Measurements from ENCODE around the gene TEX26.

DNA sequence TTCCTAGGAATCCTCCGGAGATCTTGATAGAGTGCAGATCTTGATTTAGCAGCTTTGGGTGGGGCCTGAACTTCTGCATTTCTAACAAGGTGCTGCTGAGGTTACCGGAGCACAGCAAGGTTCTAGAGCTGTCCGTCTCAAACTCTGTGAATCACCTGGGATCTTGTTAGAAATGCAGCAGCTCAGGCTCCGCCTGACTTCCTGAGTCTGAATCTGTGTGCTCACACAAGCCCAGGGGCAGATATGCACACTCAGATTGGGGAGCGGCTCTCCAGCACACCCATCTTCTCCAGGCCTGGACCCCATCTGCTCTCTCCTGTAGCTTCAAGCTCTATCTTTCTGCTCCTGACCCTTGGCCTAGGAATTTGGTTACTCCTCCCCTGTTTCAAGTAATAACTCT lies 3.5 kb upstream of the TEX26 start:
- TF ChIP-seq, protein P1, sequence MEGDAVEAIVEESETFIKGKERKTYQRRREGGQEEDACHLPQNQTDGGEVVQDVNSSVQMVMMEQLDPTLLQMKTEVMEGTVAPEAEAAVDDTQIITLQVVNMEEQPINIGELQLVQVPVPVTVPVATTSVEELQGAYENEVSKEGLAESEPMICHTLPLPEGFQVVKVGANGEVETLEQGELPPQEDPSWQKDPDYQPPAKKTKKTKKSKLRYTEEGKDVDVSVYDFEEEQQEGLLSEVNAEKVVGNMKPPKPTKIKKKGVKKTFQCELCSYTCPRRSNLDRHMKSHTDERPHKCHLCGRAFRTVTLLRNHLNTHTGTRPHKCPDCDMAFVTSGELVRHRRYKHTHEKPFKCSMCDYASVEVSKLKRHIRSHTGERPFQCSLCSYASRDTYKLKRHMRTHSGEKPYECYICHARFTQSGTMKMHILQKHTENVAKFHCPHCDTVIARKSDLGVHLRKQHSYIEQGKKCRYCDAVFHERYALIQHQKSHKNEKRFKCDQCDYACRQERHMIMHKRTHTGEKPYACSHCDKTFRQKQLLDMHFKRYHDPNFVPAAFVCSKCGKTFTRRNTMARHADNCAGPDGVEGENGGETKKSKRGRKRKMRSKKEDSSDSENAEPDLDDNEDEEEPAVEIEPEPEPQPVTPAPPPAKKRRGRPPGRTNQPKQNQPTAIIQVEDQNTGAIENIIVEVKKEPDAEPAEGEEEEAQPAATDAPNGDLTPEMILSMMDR (IDR thresholded peaks at IDR 0.05; ENCODE audit: insufficient read depth, low read length, poor library complexity, severe bottlenecking), result no peak
- TF ChIP-seq EZH2phosphoT487 (conservative IDR thresholded peaks at IDR 0.05; ENCODE audit: low read length), result no peak
